Astrocyte (in vitro differentiated cells and primary cell): ENCODE data around the gene CHST3.

ENCODE experiments used
- EZH2 ChIP-seq: IDR thresholded peaks from 2 replicates; pipeline ENCODE4 v1.6.1; 2012; ENCODE audit warnings: mild to moderate bottlenecking, low read length, inconsistent platforms; ENCODE audit not compliant: insufficient read depth
- TF ChIP-seq, protein P1 (sequence below): IDR thresholded peaks from 2 replicates; pipeline ENCODE4 v1.5.1; 2011; ENCODE audit warnings: low read depth, mild to moderate bottlenecking, inconsistent platforms, low read length, moderate library complexity; ENCODE audit not compliant: insufficient read depth

DNA sequence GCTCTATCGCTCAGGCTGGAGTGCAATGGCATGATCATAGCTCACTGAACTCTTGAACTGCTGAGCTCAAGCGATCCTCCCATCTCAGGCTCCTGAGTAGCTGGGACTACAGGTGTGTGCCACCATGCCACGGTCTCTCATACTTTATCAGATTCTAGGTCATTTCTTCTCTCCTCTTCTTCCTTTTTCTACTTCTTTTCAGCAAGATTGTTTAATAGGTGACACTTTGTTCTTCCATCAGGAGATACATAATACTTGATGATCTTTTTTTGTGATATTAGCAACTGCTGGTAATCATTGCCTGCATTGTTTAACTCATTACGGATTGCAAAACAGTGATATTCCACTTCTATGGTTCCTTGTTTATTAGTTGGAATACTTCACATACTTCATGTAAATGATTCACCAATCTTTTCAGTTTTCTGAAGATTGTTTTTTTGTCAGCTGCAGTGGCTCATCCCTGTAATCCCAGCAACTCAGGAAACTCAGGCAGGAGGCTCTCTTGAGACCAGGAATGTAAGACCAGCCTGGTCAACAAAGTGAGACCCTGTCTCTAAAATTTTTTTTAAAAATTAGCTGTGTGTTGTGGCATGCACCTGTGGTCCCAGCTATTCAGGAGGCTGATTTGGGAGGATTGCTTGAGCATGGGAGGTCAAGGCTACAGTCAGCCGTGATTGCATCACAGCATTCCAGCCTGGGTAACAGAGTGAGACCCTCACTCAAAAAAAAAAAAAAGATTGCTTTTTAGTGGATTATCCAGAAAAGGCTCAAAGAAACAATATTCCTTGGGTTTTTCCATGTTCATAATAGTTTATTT lies 36.2 kb upstream of the CHST3 start:
- TF ChIP-seq, protein P1, sequence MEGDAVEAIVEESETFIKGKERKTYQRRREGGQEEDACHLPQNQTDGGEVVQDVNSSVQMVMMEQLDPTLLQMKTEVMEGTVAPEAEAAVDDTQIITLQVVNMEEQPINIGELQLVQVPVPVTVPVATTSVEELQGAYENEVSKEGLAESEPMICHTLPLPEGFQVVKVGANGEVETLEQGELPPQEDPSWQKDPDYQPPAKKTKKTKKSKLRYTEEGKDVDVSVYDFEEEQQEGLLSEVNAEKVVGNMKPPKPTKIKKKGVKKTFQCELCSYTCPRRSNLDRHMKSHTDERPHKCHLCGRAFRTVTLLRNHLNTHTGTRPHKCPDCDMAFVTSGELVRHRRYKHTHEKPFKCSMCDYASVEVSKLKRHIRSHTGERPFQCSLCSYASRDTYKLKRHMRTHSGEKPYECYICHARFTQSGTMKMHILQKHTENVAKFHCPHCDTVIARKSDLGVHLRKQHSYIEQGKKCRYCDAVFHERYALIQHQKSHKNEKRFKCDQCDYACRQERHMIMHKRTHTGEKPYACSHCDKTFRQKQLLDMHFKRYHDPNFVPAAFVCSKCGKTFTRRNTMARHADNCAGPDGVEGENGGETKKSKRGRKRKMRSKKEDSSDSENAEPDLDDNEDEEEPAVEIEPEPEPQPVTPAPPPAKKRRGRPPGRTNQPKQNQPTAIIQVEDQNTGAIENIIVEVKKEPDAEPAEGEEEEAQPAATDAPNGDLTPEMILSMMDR, result no peak
- no peak for TF ChIP-seq EZH2
